ENCODE measurements around the gene MKRN2.

DNA sequence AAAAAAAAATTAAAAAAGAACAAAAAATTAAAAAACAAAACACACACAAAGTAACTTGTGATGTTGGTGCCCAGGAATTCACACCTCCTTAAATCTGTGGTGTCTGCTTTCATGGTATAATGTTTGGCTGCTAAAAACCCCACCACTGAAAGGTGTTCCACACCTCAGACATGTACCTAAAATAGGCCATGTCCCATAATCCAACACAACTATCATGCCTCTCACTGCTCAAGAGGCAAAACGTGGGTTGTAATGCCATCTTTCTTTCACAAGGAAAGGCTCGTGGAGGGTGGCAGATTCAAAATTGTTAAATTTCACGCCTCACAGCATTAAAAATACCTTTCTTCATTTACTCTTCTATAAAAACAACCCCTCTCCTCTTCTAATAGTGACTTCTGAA lies 29.5 kb downstream of the MKRN2 start:
- no peak for TF ChIP-seq KAT2B (IDR thresholded peaks at IDR 0.05; ENCODE audit: borderline replicate concordance, low read depth, low read length)
- TF ChIP-seq, protein P1, sequence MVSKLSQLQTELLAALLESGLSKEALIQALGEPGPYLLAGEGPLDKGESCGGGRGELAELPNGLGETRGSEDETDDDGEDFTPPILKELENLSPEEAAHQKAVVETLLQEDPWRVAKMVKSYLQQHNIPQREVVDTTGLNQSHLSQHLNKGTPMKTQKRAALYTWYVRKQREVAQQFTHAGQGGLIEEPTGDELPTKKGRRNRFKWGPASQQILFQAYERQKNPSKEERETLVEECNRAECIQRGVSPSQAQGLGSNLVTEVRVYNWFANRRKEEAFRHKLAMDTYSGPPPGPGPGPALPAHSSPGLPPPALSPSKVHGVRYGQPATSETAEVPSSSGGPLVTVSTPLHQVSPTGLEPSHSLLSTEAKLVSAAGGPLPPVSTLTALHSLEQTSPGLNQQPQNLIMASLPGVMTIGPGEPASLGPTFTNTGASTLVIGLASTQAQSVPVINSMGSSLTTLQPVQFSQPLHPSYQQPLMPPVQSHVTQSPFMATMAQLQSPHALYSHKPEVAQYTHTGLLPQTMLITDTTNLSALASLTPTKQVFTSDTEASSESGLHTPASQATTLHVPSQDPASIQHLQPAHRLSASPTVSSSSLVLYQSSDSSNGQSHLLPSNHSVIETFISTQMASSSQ (IDR thresholded peaks at IDR 0.05; ENCODE audit: low read depth), result no peak
- TF ChIP-seq, protein P1 (CRISPR knock-in tag; IDR thresholded peaks at IDR 0.05; ENCODE audit: borderline replicate concordance), result no peak
- no peak for TF ChIP-seq SETDB1 (CRISPR knock-in tag; IDR thresholded peaks at IDR 0.05; ENCODE audit: borderline replicate concordance)
- TF ChIP-seq MED13 (CRISPR knock-in tag; IDR thresholded peaks at IDR 0.05), result no peak
- no peak for TF ChIP-seq ZSCAN29 (CRISPR knock-in tag; conservative IDR thresholded peaks at IDR 0.05)
- TF ChIP-seq HOXA3 (CRISPR knock-in tag; IDR thresholded peaks at IDR 0.05), result no peak
- TF ChIP-seq, protein P2, sequence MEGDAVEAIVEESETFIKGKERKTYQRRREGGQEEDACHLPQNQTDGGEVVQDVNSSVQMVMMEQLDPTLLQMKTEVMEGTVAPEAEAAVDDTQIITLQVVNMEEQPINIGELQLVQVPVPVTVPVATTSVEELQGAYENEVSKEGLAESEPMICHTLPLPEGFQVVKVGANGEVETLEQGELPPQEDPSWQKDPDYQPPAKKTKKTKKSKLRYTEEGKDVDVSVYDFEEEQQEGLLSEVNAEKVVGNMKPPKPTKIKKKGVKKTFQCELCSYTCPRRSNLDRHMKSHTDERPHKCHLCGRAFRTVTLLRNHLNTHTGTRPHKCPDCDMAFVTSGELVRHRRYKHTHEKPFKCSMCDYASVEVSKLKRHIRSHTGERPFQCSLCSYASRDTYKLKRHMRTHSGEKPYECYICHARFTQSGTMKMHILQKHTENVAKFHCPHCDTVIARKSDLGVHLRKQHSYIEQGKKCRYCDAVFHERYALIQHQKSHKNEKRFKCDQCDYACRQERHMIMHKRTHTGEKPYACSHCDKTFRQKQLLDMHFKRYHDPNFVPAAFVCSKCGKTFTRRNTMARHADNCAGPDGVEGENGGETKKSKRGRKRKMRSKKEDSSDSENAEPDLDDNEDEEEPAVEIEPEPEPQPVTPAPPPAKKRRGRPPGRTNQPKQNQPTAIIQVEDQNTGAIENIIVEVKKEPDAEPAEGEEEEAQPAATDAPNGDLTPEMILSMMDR (CRISPR knock-in tag; IDR thresholded peaks at IDR 0.05), result no peak
